ENCODE measurements around the gene C9. TPM values are rescaled to one million over a fixed set of nuclear protein-coding genes. Genes with fewer than 3 reads are reported as not detected.
"Not testable (repeated sequence)": the region's sequence is repeated elsewhere in the genome, so short reads cannot be mapped to it uniquely, and the experiment has no call there.

Gene C9
- total RNA-seq, 6 experiments from 2014 or later, result 0.07 to 0.17 TPM; not detected in 4

GRCh38 chr5:39282561-39282960, 81.7 kb downstream of the C9 start:
- Mint-ChIP-seq H3K4me1 (ENCODE audit: low read depth) (peaks cover 6% of the 10 kb centered on the region), H3K4me3 (no peak overlapping the region), H3K27ac (no peak overlapping the region), H3K27me3 (ENCODE audit: insufficient read depth) (no peaks in the 10 kb centered on the region), H3K36me3 (ENCODE audit: low read depth) (peaks cover 16% of the 10 kb centered on the region), H3K9me3 (peaks cover 20% of the 10 kb centered on the region)
- DNase-seq, result no peak
- no peak for TF ChIP-seq CTCF (IDR thresholded peaks at IDR 0.05)

GRCh38 chr5:39275865-39276264, 88.4 kb downstream of the C9 start:
- not testable (repeated sequence) for H3K4me3 Mint-ChIP-seq; H3K27me3 Mint-ChIP-seq (ENCODE audit: insufficient read depth); H3K27ac Mint-ChIP-seq; DNase-seq
- H3K4me1 Mint-ChIP-seq (ENCODE audit: low read depth), result peaks cover 32% of the 10 kb centered on the region
- H3K9me3 Mint-ChIP-seq, result peaks cover 12% of the 10 kb centered on the region
- H3K36me3 Mint-ChIP-seq (ENCODE audit: low read depth), result peaks cover 15% of the 10 kb centered on the region

- no peak for TF ChIP-seq CTCF (IDR thresholded peaks at IDR 0.05)
- Mint-ChIP-seq H3K27me3 (ENCODE audit: insufficient read depth) (no peaks in the 10 kb centered on the region), H3K4me3 (peak overlapping the region; percentile 72), H3K4me1 (ENCODE audit: low read depth) (peaks cover 40% of the 10 kb centered on the region), H3K36me3 (ENCODE audit: low read depth) (peaks cover 8% of the 10 kb centered on the region; the same call in 1 of the 2 replicates), H3K9me3 (0 out of 2 replicates have a peak, but pooled peaks cover under 1% of the 10 kb centered on the region), H3K27ac (peak overlapping the region; percentile 51; the same call in 1 of the 2 replicates)
- DNase-seq, result no peak
These were observed 89.8 kb downstream of the C9 start for GRCh38 chr5:39274398-39275085.

GRCh38 chr5:39273314-39273954, 90.9 kb downstream of the C9 start:
- no peak overlapping the region; the same call in 1 of the 2 replicates for H3K27ac Mint-ChIP-seq

GRCh38 chr5:39272869-39273231, 91.4 kb downstream of the C9 start:
- H3K27ac Mint-ChIP-seq; DNase-seq; H3K27me3 Mint-ChIP-seq (ENCODE audit: insufficient read depth); H3K36me3 Mint-ChIP-seq (ENCODE audit: low read depth); H3K9me3 Mint-ChIP-seq; H3K4me3 Mint-ChIP-seq: not testable (repeated sequence)
- H3K4me1 Mint-ChIP-seq (ENCODE audit: low read depth), result peaks cover 40% of the 10 kb centered on the region

More at GRCh38 chr5:39273314-39273954, 90.9 kb downstream of the C9 start:
- no peak for TF ChIP-seq CTCF (IDR thresholded peaks at IDR 0.05)
- Mint-ChIP-seq H3K9me3 (no peaks in the 10 kb centered on the region), H3K27me3 (ENCODE audit: insufficient read depth) (no peaks in the 10 kb centered on the region), H3K4me3 (no peak overlapping the region), H3K4me1 (ENCODE audit: low read depth) (peaks cover 40% of the 10 kb centered on the region), H3K36me3 (ENCODE audit: low read depth) (peaks cover 8% of the 10 kb centered on the region; the same call in 1 of the 2 replicates)
- DNase-seq, result no peak

- no peak for TF ChIP-seq CTCF (IDR thresholded peaks at IDR 0.05)
- Mint-ChIP-seq H3K36me3 (ENCODE audit: low read depth) (no peaks in the 10 kb centered on the region), H3K4me3 (no peak overlapping the region), H3K27me3 (ENCODE audit: insufficient read depth) (no peaks in the 10 kb centered on the region), H3K4me1 (ENCODE audit: low read depth) (peaks cover 59% of the 10 kb centered on the region), H3K27ac (no peak overlapping the region), H3K9me3 (no peaks in the 10 kb centered on the region)
- DNase-seq, result no peak
These were observed 94.0 kb downstream of the C9 start for GRCh38 chr5:39270225-39270848.
